GM12865 (cell line): ENCODE results near the gene C8A.

ENCODE experiments used
- DNase-seq: peaks from one replicate; pipeline ENCODE4 v3.0.0; 2010; ENCODE audit warnings: low read depth
- H3K4me3 ChIP-seq: 2 replicates; pipeline ENCODE4 v1.5.1; 2011; ENCODE audit warnings: mild to moderate bottlenecking, low read depth, low read length, control low read depth
- CTCF ChIP-seq: IDR thresholded peaks from 2 replicates; pipeline ENCODE4 v1.5.1; 2011; ENCODE audit warnings: low read length, control low read depth, low read depth, inconsistent platforms; ENCODE audit not compliant: insufficient read depth; ENCODE audit errors: missing control alignments

The C8A gene

GRCh38 chr1:56939209-56939608 lies 84.6 kb downstream of the C8A start:
- H3K4me3 ChIP-seq, result no peak overlapping the region
- TF ChIP-seq CTCF, result no peak
- DNase-seq, result no peak

- no peak for TF ChIP-seq CTCF
These were observed 85.4 kb downstream of the C8A start for GRCh38 chr1:56940039-56940438.

GRCh38 chr1:56948403-56949023 lies 93.9 kb downstream of the C8A start:
- no peak overlapping the region for H3K4me3 ChIP-seq
- TF ChIP-seq CTCF, result no peak
- no peak for DNase-seq

More at GRCh38 chr1:56940039-56940438, 85.4 kb downstream of the C8A start:
- DNase-seq, result no peak
- no peak overlapping the region for H3K4me3 ChIP-seq

GRCh38 chr1:56952501-56952900 lies 97.9 kb downstream of the C8A start:
- DNase-seq, result no peak
- TF ChIP-seq CTCF, result no peak
- no peak overlapping the region for H3K4me3 ChIP-seq

- no peak for TF ChIP-seq CTCF
- H3K4me3 ChIP-seq, result no peak overlapping the region
- no peak for DNase-seq
These were observed 98.8 kb downstream of the C8A start for GRCh38 chr1:56953386-56953785.

- DNase-seq, result no peak
- H3K4me3 ChIP-seq, result no peak overlapping the region
- TF ChIP-seq CTCF, result no peak
These were observed 100.1 kb downstream of the C8A start for GRCh38 chr1:56954664-56955063.

- no peak overlapping the region for H3K4me3 ChIP-seq
- DNase-seq, result no peak
- no peak for TF ChIP-seq CTCF
These were observed 103.3 kb downstream of the C8A start for GRCh38 chr1:56957931-56958330.
